GM23338 (cell line): Measurements from ENCODE around the gene PLCH2. TPM values are rescaled to one million over a fixed set of nuclear protein-coding genes. Genes with fewer than 3 reads are reported as not detected.
A peak's percentile ranks its signal among the peaks of the same experiment; 100 is the strongest.

ENCODE experiments used
- ATAC-seq: fragments of 200-7000 bp; cut with Tn5 transposase; 3 replicates; pipeline ENCODE4 v1.9.1; 2020
- DNase-seq: peaks from one replicate; pipeline ENCODE4 v3.0.0-alpha.2; 2015; ENCODE audit warnings: low spot score
- H2AFZ ChIP-seq: fragments of 200-600 bp; sonication (generic); 2 replicates; pipeline ENCODE4 v1.8.0; 2016; ENCODE audit warnings: antibody characterized with exemption, mild to moderate bottlenecking, moderate library complexity
- H3F3A ChIP-seq: fragments of 200-600 bp; sonication (generic); replicated peaks from 2 replicates; pipeline ENCODE4 v1.8.0; 2017; ENCODE audit warnings: antibody characterized with exemption, mixed run types, low read depth
- H3K27ac ChIP-seq: fragments of 200-600 bp; sonication (generic); 2 replicates; pipeline ENCODE4 v1.6.1; 2016; ENCODE audit warnings: low read depth
- H3K27me3 ChIP-seq: fragments of 200-600 bp; sonication (generic); 2 replicates; pipeline ENCODE4 v1.8.0; 2016; ENCODE audit warnings: mild to moderate bottlenecking, mixed run types, moderate library complexity; ENCODE audit not compliant: insufficient read depth
- H3K36me3 ChIP-seq: fragments of 200-600 bp; sonication (generic); 2 replicates; pipeline ENCODE4 v1.8.0; 2016; ENCODE audit warnings: mild to moderate bottlenecking; ENCODE audit not compliant: insufficient read depth
- H3K4me1 ChIP-seq: fragments of 200-600 bp; sonication (generic); 2 replicates; pipeline ENCODE4 v1.8.0; 2016; ENCODE audit warnings: mild to moderate bottlenecking, moderate library complexity; ENCODE audit not compliant: insufficient read depth
- H3K4me2 ChIP-seq: fragments of 200-600 bp; sonication (generic); 2 replicates; pipeline ENCODE4 v1.7.1; 2017; ENCODE audit warnings: mixed run types
- H3K4me3 ChIP-seq: fragments of 200-600 bp; sonication (generic); 2 replicates; pipeline ENCODE4 v1.6.1; 2016; ENCODE audit warnings: mixed run types
- H3K79me2 ChIP-seq: fragments of 200-600 bp; sonication (generic); replicated peaks from 2 replicates; pipeline ENCODE4 v1.8.0; 2017; ENCODE audit warnings: mild to moderate bottlenecking; ENCODE audit not compliant: insufficient read depth
- H3K9me2 ChIP-seq: fragments of 200-600 bp; sonication (generic); 2 replicates; pipeline ENCODE4 v1.8.0; 2017; ENCODE audit not compliant: insufficient read depth
- H4K20me1 ChIP-seq: fragments of 200-600 bp; sonication (generic); replicated peaks from 2 replicates; pipeline ENCODE4 v1.8.0; 2017; ENCODE audit warnings: mild to moderate bottlenecking; ENCODE audit not compliant: insufficient read depth
- H3K27ac Mint-ChIP-seq: 2 replicates; pipeline ENCODE4 v1.8.0; 2020; ENCODE audit warnings: inconsistent platforms, mild to moderate bottlenecking, moderate library complexity, mixed read lengths
- H3K27me3 Mint-ChIP-seq: 3 replicates; pipeline ENCODE4 v1.8.0; 2022; ENCODE audit warnings: low read depth, mild to moderate bottlenecking, moderate library complexity, mixed read lengths, inconsistent platforms; ENCODE audit not compliant: insufficient read depth, poor library complexity
- H3K36me3 Mint-ChIP-seq: 3 replicates; pipeline ENCODE4 v1.8.0; 2021; ENCODE audit warnings: low read depth, mild to moderate bottlenecking, inconsistent platforms, moderate library complexity, mixed read lengths
- H3K4me1 Mint-ChIP-seq: 3 replicates; pipeline ENCODE4 v1.8.0; 2020; ENCODE audit warnings: mild to moderate bottlenecking, inconsistent platforms, mixed read lengths
- H3K4me3 Mint-ChIP-seq: 3 replicates; pipeline ENCODE4 v1.8.0; 2021; ENCODE audit warnings: moderate library complexity, mild to moderate bottlenecking, inconsistent platforms, mixed read lengths
- H3K9me3 Mint-ChIP-seq: 3 replicates; pipeline ENCODE4 v1.8.0; 2020; ENCODE audit warnings: moderate library complexity, mild to moderate bottlenecking, inconsistent platforms, mixed read lengths
- CREB1 ChIP-seq: fragments of 250-450 bp; sonication (Bioruptor Pico); IDR thresholded peaks from 2 replicates; pipeline ENCODE4 v1.5.0; 2020; ENCODE audit warnings: low read depth, mild to moderate bottlenecking, moderate library complexity
- CTCF ChIP-seq, 2 experiments: fragments of 200-600 bp in 1 of 2; sonication (generic) in 1 of 2; conservative IDR thresholded peaks; 2 replicates each; pipeline versions ENCODE4 v1.5.1 to v1.6.1; 2016 to 2017; ENCODE audit warnings: antibody characterized with exemption in 2 of 2, low read depth in 2 of 2, mild to moderate bottlenecking in 2 of 2, moderate library complexity in 1 of 2
- ETS1 ChIP-seq: IDR thresholded peaks from 2 replicates; pipeline ENCODE4 v1.6.1; 2016; ENCODE audit warnings: antibody characterized with exemption
- EZH2 ChIP-seq: fragments of 200-600 bp; sonication (generic); IDR thresholded peaks from one replicate; pipeline ENCODE4 v1.8.0; 2017; ENCODE audit warnings: antibody characterized with exemption, mild to moderate bottlenecking, low read depth; ENCODE audit not compliant: unreplicated experiment
- EZH2phosphoT487 ChIP-seq: fragments of 200-600 bp; sonication (generic); IDR thresholded peaks from one replicate; pipeline ENCODE4 v1.8.1; 2018; ENCODE audit warnings: antibody characterized with exemption; ENCODE audit not compliant: unreplicated experiment
- JUNB ChIP-seq: IDR thresholded peaks from one replicate; pipeline ENCODE4 v1.6.1; 2016; ENCODE audit warnings: antibody characterized with exemption; ENCODE audit not compliant: unreplicated experiment
- REST ChIP-seq: IDR thresholded peaks from one replicate; pipeline ENCODE4 v1.6.1; 2018; ENCODE audit warnings: antibody characterized with exemption; ENCODE audit not compliant: unreplicated experiment
- polyA plus RNA-seq: library from polyadenylated mRNA; unstranded; fragments of >200 nt; fragmentation: Nextera tagmentation; extraction: Ambion mirVana; gene quantifications from 2 replicates; pipeline ENCODE4 v1.2.1, GENCODE V29; 2016
- total RNA-seq: library from RNA; depleted of rRNA; stranded (reverse); fragments of >200 nt; shearing (Covaris generic); gene quantifications from 2 replicates; pipeline ENCODE4 v1.2.3, GENCODE V29; 2014

The PLCH2 gene
- total and polyA plus RNA-seq, 2 experiments from 2014 or later = 0.31 TPM; not detected in 1

DNA sequence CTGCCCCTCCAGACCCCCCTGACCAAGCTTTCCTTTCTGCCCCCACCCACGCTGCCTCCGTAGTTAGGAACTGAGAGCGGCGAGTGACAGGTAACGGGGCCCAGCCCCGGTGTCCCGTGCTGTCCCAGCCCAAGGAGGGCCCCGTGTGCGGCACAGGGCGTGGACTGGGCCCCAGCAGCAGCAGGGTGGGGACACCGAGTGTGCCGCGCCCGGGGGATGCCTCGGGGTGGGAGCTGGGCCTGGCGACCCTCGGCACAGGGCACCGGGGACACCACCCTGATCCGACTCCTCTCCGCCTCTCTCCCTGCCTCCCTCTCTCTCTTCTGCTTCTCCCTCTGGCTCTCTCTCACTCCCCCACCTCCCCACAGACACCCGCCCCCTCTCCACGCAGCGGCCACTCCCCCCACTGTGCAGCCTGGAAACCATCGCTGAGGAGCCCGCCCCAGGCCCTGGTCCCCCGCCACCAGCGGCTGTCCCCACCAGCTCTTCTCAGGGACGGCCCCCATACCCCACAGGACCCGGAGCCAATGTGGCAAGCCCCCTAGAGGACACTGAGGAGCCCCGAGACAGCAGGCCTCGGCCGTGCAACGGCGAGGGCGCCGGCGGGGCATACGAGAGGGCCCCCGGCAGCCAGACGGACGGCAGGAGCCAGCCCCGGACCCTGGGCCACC lies 27.6 kb downstream of the PLCH2 start:
- Histone ChIP-seq H2AFZ (no peak overlapping the region), H3K27me3 (no peaks in the 10 kb centered on the region), H3K27ac (no peak overlapping the region), H4K20me1 (no peaks in the 10 kb centered on the region), H3K4me2 (no peak overlapping the region), H3F3A (no peaks in the 10 kb centered on the region), H3K79me2 (no peaks in the 10 kb centered on the region), H3K4me1 (no peaks in the 10 kb centered on the region), H3K36me3 (no peaks in the 10 kb centered on the region; the same call in 1 of the 2 replicates), H3K9me2 (no peaks in the 10 kb centered on the region), H3K4me3 (no peak overlapping the region)
- ATAC-seq = peak; percentile 37
- Mint-ChIP-seq H3K9me3 (no peaks in the 10 kb centered on the region), H3K4me3 (no peak overlapping the region), H3K27me3 (peaks cover 5% of the 10 kb centered on the region), H3K4me1 (no peaks in the 10 kb centered on the region), H3K27ac (no peak overlapping the region), H3K36me3 (peaks cover 5% of the 10 kb centered on the region; the same call in 2 of the 3 replicates)
- TF ChIP-seq CTCF (conservative IDR thresholded peaks at IDR 0.05; ENCODE audit: low read depth in 2 of 2) (0 out of 4 replicates have a peak, but pooled peaks of 1 of the 2 experiments have one; percentile 21), ETS1 (no peak)
- peak; percentile 57 for DNase-seq

DNA sequence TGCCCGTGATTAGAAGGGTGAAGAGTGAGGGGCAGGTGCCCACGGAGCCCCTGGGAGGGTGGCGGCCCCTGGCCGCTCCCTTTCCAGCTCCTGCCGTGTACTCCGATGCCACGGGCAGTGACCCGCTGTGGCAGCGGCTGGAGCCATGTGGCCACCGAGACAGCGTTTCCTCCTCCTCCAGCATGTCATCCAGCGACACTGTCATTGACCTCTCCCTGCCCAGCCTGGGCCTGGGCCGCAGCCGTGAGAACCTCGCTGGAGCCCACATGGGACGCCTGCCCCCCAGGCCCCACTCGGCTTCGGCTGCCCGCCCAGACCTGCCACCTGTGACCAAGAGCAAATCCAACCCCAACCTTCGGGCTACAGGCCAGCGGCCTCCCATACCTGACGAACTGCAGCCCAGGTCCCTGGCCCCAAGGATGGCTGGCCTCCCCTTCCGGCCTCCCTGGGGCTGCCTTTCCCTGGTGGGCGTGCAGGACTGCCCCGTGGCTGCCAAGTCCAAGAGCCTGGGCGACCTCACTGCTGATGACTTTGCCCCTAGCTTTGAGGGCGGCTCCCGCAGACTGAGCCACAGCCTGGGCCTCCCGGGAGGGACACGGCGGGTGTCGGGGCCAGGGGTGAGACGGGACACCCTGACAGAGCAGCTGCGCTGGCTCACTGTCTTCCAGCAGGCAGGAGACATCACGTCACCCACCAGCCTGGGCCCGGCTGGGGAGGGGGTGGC lies 28.3 kb downstream of the PLCH2 start:
- Histone ChIP-seq H3K36me3 (no peaks in the 10 kb centered on the region; the same call in 1 of the 2 replicates), H3K9me2 (no peaks in the 10 kb centered on the region), H4K20me1 (no peaks in the 10 kb centered on the region), H3K27ac (no peak overlapping the region), H3K4me1 (no peaks in the 10 kb centered on the region), H3K79me2 (no peaks in the 10 kb centered on the region), H2AFZ (no peak overlapping the region), H3K4me3 (no peak overlapping the region), H3K4me2 (no peak overlapping the region), H3K27me3 (no peaks in the 10 kb centered on the region), H3F3A (no peaks in the 10 kb centered on the region)
- DNase-seq = no peak
- no peak for ATAC-seq
- Mint-ChIP-seq H3K36me3 (peaks cover 7% of the 10 kb centered on the region), H3K4me3 (no peak overlapping the region), H3K4me1 (no peaks in the 10 kb centered on the region), H3K27me3 (peaks cover 5% of the 10 kb centered on the region), H3K27ac (no peak overlapping the region), H3K9me3 (no peaks in the 10 kb centered on the region)
- TF ChIP-seq EZH2phosphoT487 (no peak), REST (no peak), CTCF (conservative IDR thresholded peaks at IDR 0.05; ENCODE audit: low read depth in 2 of 2) (no peak), EZH2 (no peak), JUNB (no peak), CREB1 (no peak)
